Activated T-cell treated with anti-CD3 and anti-CD28 coated beads for 24 hours (primary cell): ENCODE measurements around the gene TMEM150A.
"Not testable (repeated sequence)": the region's sequence is repeated elsewhere in the genome, so short reads cannot be mapped to it uniquely, and the experiment has no call there.

Experiments used
- DNase-seq: peaks from one replicate; pipeline ENCODE4 v3.0.0-alpha.2; 2020; ENCODE audit warnings: low read depth

Gene TMEM150A

GRCh38 chr2:85593023-85593422 lies 9.5 kb downstream of the TMEM150A start:
- no peak for DNase-seq

DNA sequence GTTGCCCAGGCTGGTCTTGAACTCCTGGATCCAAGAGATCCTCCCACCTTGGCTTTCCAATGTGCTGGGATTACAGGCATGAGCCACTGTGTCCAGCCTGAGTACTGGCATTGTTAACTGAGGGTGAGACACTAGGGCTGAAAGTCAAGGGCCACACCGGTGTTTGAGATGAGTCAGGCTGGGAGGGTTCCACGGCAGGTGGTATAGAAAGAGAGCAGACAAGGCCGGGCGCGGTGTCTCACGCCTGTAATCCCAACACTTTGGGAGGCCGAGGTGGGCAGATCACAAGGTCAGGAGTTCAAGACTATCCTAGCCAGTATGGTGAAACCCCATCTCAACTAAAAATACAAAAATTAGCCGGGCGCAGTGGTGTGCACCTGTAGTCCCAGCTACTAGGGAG lies 10.2 kb downstream of the TMEM150A start:
- not testable (repeated sequence) for DNase-seq

DNA sequence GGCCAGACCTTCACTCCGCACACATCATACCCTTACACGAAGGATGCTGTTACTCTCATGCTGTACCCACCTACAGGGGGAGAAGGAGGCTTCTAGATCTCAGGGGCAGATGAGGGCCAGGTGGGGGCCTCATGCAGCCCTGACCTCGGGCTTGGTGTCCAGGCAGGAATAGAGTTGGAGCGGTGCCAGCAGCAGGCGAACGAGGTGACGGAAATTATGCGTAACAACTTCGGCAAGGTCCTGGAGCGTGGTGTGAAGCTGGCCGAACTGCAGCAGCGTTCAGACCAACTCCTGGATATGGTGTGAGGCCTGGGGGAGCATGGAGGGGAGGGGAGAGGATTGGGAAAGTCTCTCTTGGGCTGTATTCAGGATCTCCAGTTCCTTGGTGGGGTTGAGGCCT lies 10.9 kb downstream of the TMEM150A start:
- DNase-seq, result no peak

- DNase-seq, result no peak
These were observed 11.5 kb downstream of the TMEM150A start for GRCh38 chr2:85590950-85591349.

GRCh38 chr2:85589982-85590791 lies 12.3 kb downstream of the TMEM150A start:
- DNase-seq, result no peak

DNA sequence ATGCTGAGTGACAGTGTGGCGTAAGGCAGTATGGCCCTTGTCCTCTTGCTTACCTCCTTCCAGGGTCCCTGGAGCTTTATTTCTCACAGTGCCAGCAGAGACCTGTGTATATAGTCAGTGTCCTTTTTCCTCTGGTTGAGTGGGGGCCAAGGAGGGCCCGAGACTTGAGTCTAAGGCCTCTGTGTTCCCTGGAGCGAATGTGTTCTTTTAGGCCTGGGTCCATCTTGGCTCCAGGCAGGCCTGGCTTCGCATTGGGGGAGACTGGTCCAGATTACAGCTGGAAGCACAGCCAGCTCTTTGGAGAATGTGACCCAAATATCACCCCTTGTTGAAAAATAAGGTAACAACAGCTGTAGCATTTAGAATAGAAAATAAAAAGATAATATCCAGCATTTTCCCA lies 13.3 kb downstream of the TMEM150A start:
- no peak for DNase-seq

DNA sequence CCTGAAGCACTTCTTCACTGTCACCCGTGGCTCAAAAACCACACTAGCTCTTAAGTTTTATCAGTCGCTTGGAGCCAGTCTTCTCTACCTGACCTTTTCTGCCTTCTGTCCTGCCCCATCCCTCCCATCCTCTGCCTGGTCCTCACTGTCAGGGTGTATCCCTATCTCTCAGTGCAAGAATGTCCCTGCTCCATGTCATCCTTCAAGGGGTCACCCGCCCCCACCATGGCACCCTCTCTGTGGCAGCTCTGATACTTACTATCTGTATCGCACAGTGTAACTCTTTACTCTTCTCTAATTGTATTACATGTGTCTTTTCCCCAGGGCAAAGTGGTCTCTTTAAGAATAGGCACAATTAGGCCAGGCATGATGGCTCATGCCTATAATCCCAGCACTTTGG lies 13.9 kb downstream of the TMEM150A start:
- no peak for DNase-seq

GRCh38 chr2:85588236-85588635 lies 14.3 kb downstream of the TMEM150A start:
- no peak for DNase-seq

DNA sequence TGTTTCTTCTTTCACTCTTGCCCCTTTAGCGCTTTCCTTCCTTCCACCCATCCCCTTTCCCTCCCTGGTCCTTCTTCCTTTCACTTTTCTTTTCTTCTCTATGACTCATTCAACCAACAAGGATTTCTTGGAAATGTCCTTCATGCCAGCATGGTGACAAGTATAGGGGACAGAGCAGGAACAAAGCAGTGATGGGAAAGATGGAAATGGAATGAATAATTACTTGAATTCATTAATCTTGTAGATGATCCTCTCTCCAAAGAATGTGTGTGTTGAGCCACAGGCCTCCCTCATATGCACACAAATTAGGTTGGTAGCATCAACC lies 16.8 kb downstream of the TMEM150A start:
- no peak for DNase-seq

DNA sequence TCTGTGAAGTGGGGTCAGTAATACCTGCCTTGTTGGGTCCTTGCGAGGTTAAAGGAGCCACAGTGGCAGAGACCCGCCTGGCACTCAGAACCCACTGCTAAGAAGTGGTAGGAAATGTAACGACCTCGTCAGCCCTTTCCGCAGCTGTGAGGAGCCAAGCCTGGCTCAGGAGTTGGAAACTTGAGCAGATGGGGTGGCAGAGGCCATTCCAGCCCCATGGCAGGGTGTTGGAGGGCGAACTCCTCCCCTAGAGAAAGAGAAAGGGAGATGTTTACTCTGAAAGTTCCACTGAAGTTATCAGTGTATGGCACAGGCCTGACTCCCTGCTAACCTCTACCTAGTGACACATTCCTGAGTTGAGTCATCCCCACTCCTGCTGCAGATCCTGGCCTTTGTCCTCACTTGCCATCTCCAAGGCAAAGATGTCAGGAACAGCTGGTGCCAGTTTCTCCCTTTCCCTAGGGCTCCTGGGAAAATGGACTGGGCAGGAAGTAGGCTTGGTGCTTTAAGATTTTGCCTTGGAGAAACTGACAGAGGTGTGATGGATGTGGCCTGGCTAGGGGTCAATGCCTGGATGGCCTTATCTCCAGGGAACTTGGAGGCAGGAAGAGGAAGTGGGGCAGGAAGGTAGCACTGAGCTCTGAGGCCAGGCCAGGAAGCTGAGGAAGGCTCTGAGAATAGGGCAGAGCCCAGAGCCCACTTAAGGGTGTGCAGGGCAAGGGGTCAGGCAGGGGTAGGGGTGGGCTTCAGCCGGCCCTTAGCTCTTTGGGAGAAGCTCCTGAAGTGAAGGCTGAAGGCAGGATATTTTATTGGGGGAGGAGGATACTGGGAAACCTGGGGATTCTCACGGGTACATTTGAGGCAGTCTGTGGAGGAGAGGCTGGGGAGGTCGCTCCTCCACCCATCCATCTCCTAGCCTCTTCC lies 17.4 kb downstream of the TMEM150A start:
- DNase-seq, result no peak

GRCh38 chr2:85584354-85584856 lies 18.1 kb downstream of the TMEM150A start, which contains the start of gene VAMP5:
VAMP5 (plus strand) TSS chr2:85584431; CDS start chr2:85584491, 60 bp downstream.
- DNase-seq, result no peak

DNA sequence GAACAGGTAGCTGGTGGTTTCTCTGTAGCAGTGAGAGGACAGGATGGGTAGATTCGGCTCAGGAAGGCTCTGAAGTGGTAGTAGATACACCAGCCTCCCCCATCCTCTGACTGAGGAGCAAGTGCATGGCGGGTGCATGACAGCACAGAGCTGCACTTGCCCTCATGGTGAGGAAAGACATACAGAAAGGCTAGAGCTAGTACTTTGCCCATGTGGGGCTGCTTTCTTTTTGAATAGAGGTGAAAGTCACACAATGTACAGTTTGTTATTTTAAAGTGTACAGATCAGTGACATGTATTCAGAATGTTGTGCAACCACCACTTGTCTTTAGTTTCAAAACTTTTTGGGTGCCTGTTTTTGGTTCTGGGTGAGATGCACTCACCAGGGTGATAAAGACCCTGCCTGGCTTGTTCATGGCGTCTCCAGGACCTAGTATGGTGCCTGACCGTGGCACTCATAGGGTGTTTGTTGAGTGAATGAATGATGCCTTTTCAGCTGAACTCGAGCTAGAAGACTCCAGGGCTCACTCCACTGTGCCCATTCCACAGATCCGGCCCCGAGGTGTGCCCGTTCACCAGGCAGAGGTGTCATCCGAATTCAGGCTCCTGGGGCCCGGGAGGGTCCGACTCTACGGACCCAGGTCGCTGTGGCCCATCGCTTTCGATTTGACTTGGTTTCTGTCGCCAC lies 18.7 kb downstream of the TMEM150A start:
- no peak for DNase-seq

GRCh38 chr2:85582492-85582891 lies 20.0 kb downstream of the TMEM150A start:
- DNase-seq, result no peak

- no peak for DNase-seq
These were observed 22.3 kb downstream of the TMEM150A start for GRCh38 chr2:85580206-85580605.

- no peak for DNase-seq
These were observed 23.1 kb downstream of the TMEM150A start for GRCh38 chr2:85579266-85579935.

DNA sequence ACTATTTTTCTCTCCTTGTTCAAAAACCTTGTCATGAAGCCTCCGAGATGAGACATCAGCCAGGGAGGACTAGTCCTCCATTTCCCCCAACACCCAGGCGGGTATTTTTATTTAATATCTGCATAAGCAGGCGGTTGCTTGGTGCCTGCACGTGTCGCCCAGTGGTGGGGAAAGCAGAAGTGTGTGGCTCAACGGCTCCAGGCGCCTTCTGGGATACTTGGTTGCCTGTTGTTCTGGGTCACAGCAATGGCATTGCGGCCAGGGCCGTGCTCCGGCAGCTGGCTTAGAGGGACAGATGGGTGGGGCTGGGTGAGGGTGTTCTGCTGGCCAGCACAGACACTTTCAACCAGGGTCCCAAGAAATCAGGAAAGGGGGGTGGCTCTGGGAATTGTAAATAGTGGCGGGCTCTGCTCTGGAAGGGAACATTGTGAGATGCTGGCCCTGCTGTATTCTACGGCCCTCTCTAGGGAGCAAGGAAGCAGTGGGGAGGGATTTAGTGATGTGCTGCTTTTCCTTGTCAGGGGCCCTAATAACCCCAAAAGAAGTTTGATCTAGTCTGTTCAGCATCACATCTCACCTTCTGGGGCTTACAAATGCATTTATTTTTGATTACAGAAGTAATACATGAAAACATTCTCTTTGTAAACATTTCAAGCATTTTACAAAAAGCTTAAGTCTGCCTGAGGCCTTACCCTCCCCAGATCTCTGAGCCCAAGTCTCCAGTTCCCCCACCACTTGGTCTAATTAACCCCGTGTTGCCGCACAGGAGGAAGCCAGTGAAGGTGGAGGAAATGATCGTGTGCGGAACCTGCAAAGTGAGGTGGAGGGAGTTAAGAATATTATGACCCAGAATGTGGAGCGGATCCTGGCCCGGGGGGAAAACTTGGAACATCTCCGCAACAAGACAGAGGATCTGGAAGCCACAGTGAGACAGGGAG lies 24.0 kb downstream of the TMEM150A start:
- no peak for DNase-seq

- no peak for DNase-seq
These were observed 24.9 kb downstream of the TMEM150A start, which contains the start of gene VAMP8 for GRCh38 chr2:85577386-85578242. VAMP8 (plus strand) TSS chr2:85577586; CDS start chr2:85577647, 61 bp downstream.

DNA sequence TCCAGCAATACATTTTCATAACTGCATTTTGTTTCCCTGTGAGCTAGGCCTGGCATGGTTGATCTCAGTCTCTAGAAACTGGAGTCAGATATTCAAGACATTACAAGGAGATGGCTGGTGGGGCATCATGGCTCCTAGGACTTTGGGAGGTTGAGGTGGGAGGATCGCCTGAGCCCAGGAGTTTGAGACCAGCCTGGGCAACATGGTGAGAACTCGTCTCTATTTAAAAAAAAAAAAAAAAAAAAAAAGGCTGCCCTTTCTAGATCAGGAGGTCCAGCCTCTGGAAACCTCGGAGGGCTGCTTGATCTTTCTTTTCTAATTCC lies 25.5 kb downstream of the TMEM150A start:
- no peak for DNase-seq

DNA sequence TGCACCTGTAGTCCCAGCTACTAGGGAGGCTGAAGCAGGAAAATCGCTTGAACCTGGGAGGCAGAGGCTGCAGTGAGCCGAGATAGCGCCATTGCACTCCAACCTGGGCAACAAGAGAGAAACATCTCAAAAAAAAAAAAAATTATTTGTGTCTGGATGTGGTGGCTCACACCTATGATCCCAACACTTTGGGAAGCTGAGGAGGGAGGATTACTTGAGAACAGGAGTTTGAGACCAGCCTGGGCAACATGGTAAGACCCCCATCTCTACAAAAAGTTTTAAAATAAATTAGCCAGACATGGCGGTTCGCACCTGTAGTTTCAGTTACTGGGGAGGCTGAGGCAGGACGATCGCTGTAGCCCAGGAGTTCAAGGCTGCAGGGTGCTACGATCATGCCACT lies 26.8 kb downstream of the TMEM150A start:
- no peak for DNase-seq

- no peak for DNase-seq
These were observed 36.2 kb downstream of the TMEM150A start for GRCh38 chr2:85566265-85566664.
